Measurements from ENCODE around the gene CELF4.

Gene CELF4

GRCh38 chr18:37565101-37565976, at the start of gene CELF4:
CELF4 (minus strand) TSS chr18:37565798.
- Mint-ChIP-seq H3K9me3 (no peaks in the 10 kb centered on the region), H3K36me3 (ENCODE audit: low read depth) (peaks cover 2% of the 10 kb centered on the region), H3K27me3 (ENCODE audit: low read depth) (peaks cover 65% of the 10 kb centered on the region), H3K4me3 (peak within 1 kb of the TSS; percentile 32), H3K27ac (no peak within 1 kb of the TSS), H3K4me1 (ENCODE audit: low read depth) (no peaks in the 10 kb centered on the region)
- no peak for DNase-seq (ENCODE audit: low spot score)

DNA sequence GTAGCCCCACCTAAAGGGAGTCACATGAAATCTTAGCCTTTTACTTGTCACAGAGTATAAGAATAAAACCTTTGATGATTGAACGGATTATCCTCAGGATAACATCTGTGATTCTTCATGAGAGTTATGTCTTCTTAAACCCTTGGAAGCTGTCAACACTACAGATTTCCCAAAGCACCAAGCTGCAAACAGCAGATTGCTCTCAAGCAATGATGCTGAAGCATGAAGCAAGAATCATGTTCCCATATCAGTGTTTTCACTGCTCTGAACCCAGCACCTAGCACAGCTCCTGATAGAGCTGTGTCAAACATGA, 47.6 kb upstream of the CELF4 start:
- Mint-ChIP-seq H3K4me1 (ENCODE audit: low read depth) (no peaks in the 10 kb centered on the region), H3K4me3 (no peak overlapping the region), H3K27me3 (ENCODE audit: low read depth) (no peaks in the 10 kb centered on the region), H3K9me3 (no peaks in the 10 kb centered on the region), H3K27ac (no peak overlapping the region), H3K36me3 (ENCODE audit: low read depth) (no peaks in the 10 kb centered on the region)
- DNase-seq (ENCODE audit: low spot score) = no peak

- Mint-ChIP-seq H3K9me3 (no peaks in the 10 kb centered on the region), H3K27ac (no peak overlapping the region), H3K4me1 (ENCODE audit: low read depth) (no peaks in the 10 kb centered on the region), H3K27me3 (ENCODE audit: low read depth) (no peaks in the 10 kb centered on the region), H3K36me3 (ENCODE audit: low read depth) (no peaks in the 10 kb centered on the region), H3K4me3 (no peak overlapping the region)
- no peak for DNase-seq (ENCODE audit: low spot score)
These were observed 47.1 kb upstream of the CELF4 start for GRCh38 chr18:37612524-37613252.

- Mint-ChIP-seq H3K27ac (no peak overlapping the region), H3K27me3 (ENCODE audit: low read depth) (no peaks in the 10 kb centered on the region), H3K9me3 (no peaks in the 10 kb centered on the region), H3K4me3 (no peak overlapping the region), H3K36me3 (ENCODE audit: low read depth) (no peaks in the 10 kb centered on the region), H3K4me1 (ENCODE audit: low read depth) (no peaks in the 10 kb centered on the region)
- no peak for DNase-seq (ENCODE audit: low spot score)
These were observed 46.1 kb upstream of the CELF4 start for GRCh38 chr18:37611614-37612279.

DNA sequence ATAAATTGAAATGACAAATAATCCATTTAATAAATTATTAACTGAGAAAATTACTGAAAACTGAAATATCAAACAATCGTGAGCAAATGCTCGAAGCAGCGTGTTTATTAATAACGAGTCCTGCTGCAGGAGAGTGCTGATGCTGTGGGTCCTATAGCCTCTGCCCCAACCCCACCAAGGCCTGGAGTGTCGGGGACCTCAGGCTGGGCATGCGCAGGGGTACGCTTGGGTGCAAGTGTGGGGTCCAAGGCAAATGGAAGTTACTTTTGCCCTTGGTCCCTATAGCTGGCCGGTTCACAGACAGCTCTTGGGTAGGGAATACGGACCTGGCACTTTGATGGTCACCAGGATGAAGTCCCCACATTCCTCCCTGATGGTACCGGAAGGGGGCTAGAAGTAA, 43.3 kb upstream of the CELF4 start:
- H3K27me3 Mint-ChIP-seq (ENCODE audit: low read depth) = no peaks in the 10 kb centered on the region
- no peak overlapping the region for H3K27ac Mint-ChIP-seq
- no peaks in the 10 kb centered on the region for H3K4me1 Mint-ChIP-seq (ENCODE audit: low read depth)
- no peak for DNase-seq (ENCODE audit: low spot score)
- H3K4me3 Mint-ChIP-seq = no peak overlapping the region
- H3K9me3 Mint-ChIP-seq = no peaks in the 10 kb centered on the region
- H3K36me3 Mint-ChIP-seq (ENCODE audit: low read depth) = no peaks in the 10 kb centered on the region

GRCh38 chr18:37607281-37607680, 41.7 kb upstream of the CELF4 start:
- no peak overlapping the region for H3K4me3 Mint-ChIP-seq

DNA sequence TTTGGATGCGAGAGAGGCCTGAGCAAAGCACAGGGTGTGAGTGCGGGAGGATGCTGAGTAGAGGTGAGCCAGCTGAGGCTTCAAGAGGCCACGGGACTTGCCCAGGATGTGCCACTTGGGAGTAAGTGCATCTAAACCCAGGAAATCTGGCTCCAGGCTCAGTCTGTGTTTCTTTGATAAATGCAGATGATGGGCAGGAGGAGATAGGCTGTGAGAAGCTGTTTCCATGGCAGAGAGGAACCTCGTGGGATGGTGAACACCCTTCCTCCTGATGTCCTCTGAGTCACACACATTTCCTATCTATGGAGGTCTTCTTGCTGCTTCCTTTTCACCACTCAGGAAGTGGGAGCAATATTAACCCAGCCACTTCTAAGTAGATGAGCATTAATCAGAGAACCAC, 38.4 kb upstream of the CELF4 start:
- Mint-ChIP-seq H3K36me3 (ENCODE audit: low read depth) (no peaks in the 10 kb centered on the region), H3K27me3 (ENCODE audit: low read depth) (no peaks in the 10 kb centered on the region), H3K4me3 (no peak overlapping the region), H3K4me1 (ENCODE audit: low read depth) (no peaks in the 10 kb centered on the region), H3K27ac (no peak overlapping the region), H3K9me3 (no peaks in the 10 kb centered on the region)
- no peak for DNase-seq (ENCODE audit: low spot score)

More at GRCh38 chr18:37607281-37607680, 41.7 kb upstream of the CELF4 start:
- Mint-ChIP-seq H3K4me1 (ENCODE audit: low read depth) (no peaks in the 10 kb centered on the region), H3K36me3 (ENCODE audit: low read depth) (no peaks in the 10 kb centered on the region), H3K27ac (no peak overlapping the region), H3K9me3 (no peaks in the 10 kb centered on the region), H3K27me3 (ENCODE audit: low read depth) (no peaks in the 10 kb centered on the region)
- DNase-seq (ENCODE audit: low spot score) = no peak

- Mint-ChIP-seq H3K4me1 (ENCODE audit: low read depth) (no peaks in the 10 kb centered on the region), H3K36me3 (ENCODE audit: low read depth) (no peaks in the 10 kb centered on the region), H3K27me3 (ENCODE audit: low read depth) (no peaks in the 10 kb centered on the region), H3K27ac (no peak overlapping the region), H3K9me3 (no peaks in the 10 kb centered on the region), H3K4me3 (no peak overlapping the region)
- DNase-seq (ENCODE audit: low spot score) = no peak
These were observed 33.6 kb upstream of the CELF4 start for GRCh38 chr18:37598966-37599896.

DNA sequence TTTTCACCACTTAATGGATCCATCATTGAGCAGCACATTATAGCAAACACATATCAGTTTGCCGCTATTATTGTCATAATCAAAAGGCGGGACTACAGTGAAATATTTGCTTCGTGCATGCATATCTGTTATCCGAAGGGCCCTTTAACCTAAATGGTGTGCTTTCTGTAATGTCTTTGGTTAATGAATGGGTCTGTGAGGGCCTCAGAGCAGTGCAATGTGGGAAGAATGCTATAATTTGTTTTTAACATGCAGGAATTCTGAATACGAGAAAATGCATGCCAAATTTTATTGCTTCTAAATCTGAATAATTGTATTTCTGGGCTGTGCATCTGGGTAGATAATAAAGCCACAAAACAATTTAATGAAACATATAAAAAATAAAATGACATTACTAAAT, 32.8 kb upstream of the CELF4 start:
- H3K36me3 Mint-ChIP-seq (ENCODE audit: low read depth) = no peaks in the 10 kb centered on the region
- H3K27me3 Mint-ChIP-seq (ENCODE audit: low read depth) = no peaks in the 10 kb centered on the region
- H3K9me3 Mint-ChIP-seq = no peaks in the 10 kb centered on the region
- no peak overlapping the region for H3K27ac Mint-ChIP-seq
- DNase-seq (ENCODE audit: low spot score) = no peak
- H3K4me1 Mint-ChIP-seq (ENCODE audit: low read depth) = no peaks in the 10 kb centered on the region
- no peak overlapping the region for H3K4me3 Mint-ChIP-seq

DNA sequence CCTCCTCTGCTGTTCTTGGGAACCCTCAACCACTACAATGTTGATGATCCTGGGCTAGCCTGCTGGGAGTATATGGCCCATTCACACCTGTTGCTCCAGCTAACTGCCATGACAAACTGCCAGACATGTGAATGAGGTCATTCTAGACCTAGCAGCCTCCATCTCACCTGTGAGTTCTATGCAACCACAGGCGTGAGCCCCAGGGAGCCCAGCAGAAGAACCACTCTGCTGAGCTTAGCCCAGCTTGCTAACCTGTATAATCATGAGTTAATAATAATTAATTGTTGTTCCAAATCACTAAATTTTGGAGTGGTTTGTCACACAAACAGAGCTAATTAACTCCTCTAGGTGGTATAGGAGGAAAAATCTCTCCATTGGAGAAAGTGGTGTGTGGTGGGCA, 24.7 kb upstream of the CELF4 start:
- no peak for DNase-seq (ENCODE audit: low spot score)
- Mint-ChIP-seq H3K27ac (no peak overlapping the region), H3K4me3 (no peak overlapping the region), H3K27me3 (ENCODE audit: low read depth) (no peaks in the 10 kb centered on the region), H3K36me3 (ENCODE audit: low read depth) (no peaks in the 10 kb centered on the region), H3K4me1 (ENCODE audit: low read depth) (no peaks in the 10 kb centered on the region), H3K9me3 (no peaks in the 10 kb centered on the region)

- DNase-seq (ENCODE audit: low spot score) = no peak
- H3K27me3 Mint-ChIP-seq (ENCODE audit: low read depth) = no peaks in the 10 kb centered on the region
- no peak overlapping the region for H3K4me3 Mint-ChIP-seq
- no peak overlapping the region for H3K27ac Mint-ChIP-seq
- H3K36me3 Mint-ChIP-seq (ENCODE audit: low read depth) = no peaks in the 10 kb centered on the region
- no peaks in the 10 kb centered on the region for H3K9me3 Mint-ChIP-seq
- no peaks in the 10 kb centered on the region for H3K4me1 Mint-ChIP-seq (ENCODE audit: low read depth)
These were observed 22.7 kb upstream of the CELF4 start for GRCh38 chr18:37588289-37588688.

DNA sequence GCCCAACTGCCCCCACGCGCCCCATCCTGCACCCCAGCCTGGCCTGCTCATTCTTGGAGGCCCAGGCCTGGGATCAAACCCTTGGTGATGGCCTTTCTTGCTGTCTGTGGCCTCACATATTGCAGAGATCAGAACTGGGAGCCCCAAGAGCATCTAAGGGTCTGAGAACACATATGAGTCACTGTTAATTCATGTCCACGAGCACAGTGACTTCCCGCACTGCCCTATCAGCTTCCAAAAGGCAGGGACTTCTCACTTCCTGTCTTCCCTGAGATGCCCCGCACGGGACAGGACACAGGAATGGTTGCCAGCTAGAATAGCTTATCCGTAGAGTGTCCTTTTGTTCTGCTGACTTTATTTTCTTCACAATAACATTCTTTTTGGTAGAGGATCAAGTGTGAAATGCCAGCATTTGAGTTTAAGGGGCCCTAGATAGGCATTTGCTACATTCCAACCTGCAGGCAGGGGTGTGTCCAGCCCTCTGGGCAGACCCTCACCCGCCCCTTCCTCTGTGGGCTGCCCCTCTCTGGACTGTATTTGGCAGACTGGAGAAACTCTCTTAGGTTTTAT, 21.1 kb upstream of the CELF4 start:
- no peaks in the 10 kb centered on the region for H3K36me3 Mint-ChIP-seq (ENCODE audit: low read depth)
- no peak overlapping the region for H3K4me3 Mint-ChIP-seq

DNA sequence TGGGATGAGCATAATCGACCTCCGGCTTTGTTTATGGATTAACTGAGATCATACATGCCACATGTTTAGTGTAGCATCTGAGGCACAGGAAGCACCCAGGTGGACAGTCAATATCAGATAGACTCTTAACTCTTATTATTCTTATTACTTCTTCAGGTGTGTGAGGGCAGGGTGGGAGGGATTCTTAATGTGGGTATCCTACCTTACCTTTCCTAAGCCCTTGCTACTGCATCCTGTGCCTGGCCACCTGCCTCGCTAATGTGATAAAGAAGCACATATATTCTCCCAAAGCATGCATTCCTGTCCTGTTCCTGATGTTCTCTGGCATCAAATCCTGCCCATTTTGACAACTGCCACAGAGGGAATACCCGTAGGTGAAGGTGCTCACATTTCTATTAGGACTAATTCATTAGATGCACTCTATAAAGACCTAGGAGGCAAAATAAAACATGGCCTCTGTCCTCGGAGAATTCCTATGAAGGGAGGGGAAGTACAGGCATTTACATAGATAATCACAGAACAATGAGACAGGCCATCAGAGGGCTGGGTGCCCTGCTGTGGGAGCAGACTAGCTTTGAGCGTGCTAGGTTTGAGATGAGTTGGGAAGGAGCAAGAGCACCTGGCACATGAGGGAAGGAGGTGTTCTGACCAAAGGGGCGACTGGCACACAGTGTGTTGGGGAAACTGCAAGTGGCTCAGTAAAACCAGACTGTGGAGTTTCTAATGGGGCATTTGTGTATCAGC, 19.5 kb upstream of the CELF4 start:
- no peaks in the 10 kb centered on the region for H3K27me3 Mint-ChIP-seq (ENCODE audit: low read depth)
- H3K4me1 Mint-ChIP-seq (ENCODE audit: low read depth) = no peaks in the 10 kb centered on the region
- no peak for DNase-seq (ENCODE audit: low spot score)
- H3K9me3 Mint-ChIP-seq = no peaks in the 10 kb centered on the region
- H3K27ac Mint-ChIP-seq = no peak overlapping the region
- no peak overlapping the region for H3K4me3 Mint-ChIP-seq
- H3K36me3 Mint-ChIP-seq (ENCODE audit: low read depth) = no peaks in the 10 kb centered on the region

More for the DNA sequence above, 21.1 kb upstream of the CELF4 start:
- DNase-seq (ENCODE audit: low spot score) = no peak
- Mint-ChIP-seq H3K27ac (no peak overlapping the region), H3K4me1 (ENCODE audit: low read depth) (no peaks in the 10 kb centered on the region), H3K9me3 (no peaks in the 10 kb centered on the region), H3K27me3 (ENCODE audit: low read depth) (no peaks in the 10 kb centered on the region)
